HL-60 (cell line): Measurements from ENCODE around the gene LTBP3.

Experiments
- CTCF ChIP-seq: IDR thresholded peaks from one replicate; pipeline ENCODE4 v1.5.1; 2011; ENCODE audit warnings: low read length, control low read depth, inconsistent platforms; ENCODE audit not compliant: insufficient read depth
- GABPA ChIP-seq: IDR thresholded peaks from 2 replicates; pipeline ENCODE4 v1.6.1; 2012; ENCODE audit warnings: low read depth
- SPI1 ChIP-seq: IDR thresholded peaks from 2 replicates; pipeline ENCODE4 v1.6.1; 2012; ENCODE audit warnings: low read depth, mild to moderate bottlenecking, borderline replicate concordance

GRCh38 chr11:65489035-65489705, 69.0 kb downstream of the LTBP3 start:
- no peak for TF ChIP-seq CTCF
- no peak for TF ChIP-seq GABPA
- no peak for TF ChIP-seq SPI1
